Measurements from ENCODE around the gene AFG1L. TPM values are rescaled to one million over a fixed set of nuclear protein-coding genes. Genes with fewer than 3 reads are reported as not detected.

AFG1L gene
- polyA plus RNA-seq, 1 of the 3 experiments (the other 2 are of a cell fraction): 0.71 TPM

GRCh38 chr6:108353853-108354252 lies 59.0 kb downstream of the AFG1L start:
- Histone ChIP-seq H3K36me3 (replicated peaks in 1 of 2; ENCODE audit: control insufficient read depth in 1 of 2, insufficient read depth in 2 of 2, low read length in 1 of 2) (peaks cover 0 to 3% of the 10 kb centered on the region in 2 experiments), H3K27me3 (ENCODE audit: insufficient read depth) (no peaks in the 10 kb centered on the region), H3K4me1 (ENCODE audit: control insufficient read depth in 1 of 2, insufficient read depth in 2 of 2, low read depth in 1 of 2, low read length in 1 of 2) (no peaks in the 10 kb centered on the region), H3K9me3 (no peaks in the 10 kb centered on the region), H3K79me2 (ENCODE audit: insufficient read depth) (no peaks in the 10 kb centered on the region), H3K9ac (no peak overlapping the region), H3K9me2 (no peaks in the 10 kb centered on the region), H3F3A (replicated peaks; ENCODE audit: insufficient read depth) (no peaks in the 10 kb centered on the region), H3K4me2 (no peak overlapping the region), H4K20me1 (ENCODE audit: insufficient read depth) (no peaks in the 10 kb centered on the region), H2AFZ (ENCODE audit: low read depth) (no peak overlapping the region), H3K4me3 (ENCODE audit: low read depth in 2 of 2, low read length in 1 of 2) (no peak overlapping the region), H3K27ac (ENCODE audit: low read depth in 2 of 2, low read length in 1 of 2) (no peak overlapping the region)
- whole genome bisulfite sequencing (ENCODE audit: low lambda C conversion rate): 88% methylated on average over 1 of the region's 1 CpG
- POLR2A ChIA-PET: no interaction called here
- DNase-seq: no peak
- CTCF ChIA-PET: no interaction called here
- no peak for TF ChIP-seq CTCF (IDR thresholded peaks at IDR 0.05)
- no peak for TF ChIP-seq TAF1 (IDR thresholded peaks at IDR 0.05; ENCODE audit: borderline replicate concordance, low read depth, low read length)
- no peak for TF ChIP-seq SIN3A (IDR thresholded peaks at IDR 0.05; ENCODE audit: borderline replicate concordance, low read depth, low read length)
- no peak for TF ChIP-seq ELF1 (IDR thresholded peaks at IDR 0.05)
- no peak for TF ChIP-seq NRF1 (IDR thresholded peaks at IDR 0.05; ENCODE audit: low read depth, low read length)
- no peak for TF ChIP-seq RCOR1 (IDR thresholded peaks at IDR 0.05; ENCODE audit: low read length)
- TF ChIP-seq SMC3 (IDR thresholded peaks at IDR 0.05; ENCODE audit: low read depth, low read length): no peak
- TF ChIP-seq YY1 (IDR thresholded peaks at IDR 0.05; ENCODE audit: low read depth): no peak
- TF ChIP-seq GABPA (IDR thresholded peaks at IDR 0.05; ENCODE audit: low read depth): no peak
- TF ChIP-seq TEAD4 (IDR thresholded peaks at IDR 0.05; ENCODE audit: borderline replicate concordance, insufficient read depth): no peak
- no peak for TF ChIP-seq FOSL2 (IDR thresholded peaks at IDR 0.05; ENCODE audit: borderline replicate concordance, low read depth)
- no peak for TF ChIP-seq RFX5 (IDR thresholded peaks at IDR 0.05; ENCODE audit: low read length)
- TF ChIP-seq MXI1 (IDR thresholded peaks at IDR 0.05; ENCODE audit: low read depth, low read length): no peak
- no peak for TF ChIP-seq CHD2 (IDR thresholded peaks at IDR 0.05; ENCODE audit: low read length, partially characterized antibody)
- TF ChIP-seq USF2 (IDR thresholded peaks at IDR 0.05; ENCODE audit: borderline replicate concordance, low read depth, low read length): no peak
- no peak for TF ChIP-seq NFIC (IDR thresholded peaks at IDR 0.05; ENCODE audit: borderline replicate concordance)
- no peak for TF ChIP-seq ZBTB33 (IDR thresholded peaks at IDR 0.05; ENCODE audit: borderline replicate concordance, low read depth)

Data from SK-N-SH (cell line).